NK-92 (cell line): ENCODE data around the gene RXFP2.

Source experiments
- DNase-seq: peaks from one replicate; lab custom pipeline; 2025; ENCODE audit not compliant: unreplicated experiment; lab: John Stamatoyannopoulos, UW

The RXFP2 gene

GRCh38 chr13:31767175-31767900 is 28.0 kb downstream of the RXFP2 start:
- DNase-seq, result no peak

- DNase-seq, result no peak
These were observed 29.0 kb downstream of the RXFP2 start for GRCh38 chr13:31768351-31768750.

- no peak for DNase-seq
These were observed 30.2 kb downstream of the RXFP2 start for GRCh38 chr13:31769575-31769974.

GRCh38 chr13:31772231-31772630 is 32.9 kb downstream of the RXFP2 start:
- no peak for DNase-seq

- DNase-seq, result no peak
These were observed 34.2 kb downstream of the RXFP2 start for GRCh38 chr13:31773538-31773937.

GRCh38 chr13:31774186-31774750 is 34.9 kb downstream of the RXFP2 start:
- no peak for DNase-seq

- no peak for DNase-seq
These were observed 35.8 kb downstream of the RXFP2 start for GRCh38 chr13:31775148-31775547.

- DNase-seq, result no peak
These were observed 36.4 kb downstream of the RXFP2 start for GRCh38 chr13:31775686-31776085.

GRCh38 chr13:31781064-31781463 is 41.7 kb downstream of the RXFP2 start:
- DNase-seq, result no peak

GRCh38 chr13:31786011-31786410 is 46.7 kb downstream of the RXFP2 start:
- DNase-seq, result no peak

GRCh38 chr13:31790992-31791391 is 51.7 kb downstream of the RXFP2 start:
- no peak for DNase-seq

GRCh38 chr13:31793246-31793645 is 53.9 kb downstream of the RXFP2 start:
- DNase-seq, result no peak

GRCh38 chr13:31794452-31794851 is 55.1 kb downstream of the RXFP2 start:
- DNase-seq, result no peak

- DNase-seq, result no peak
These were observed 57.9 kb downstream of the RXFP2 start for GRCh38 chr13:31797154-31797775.

- no peak for DNase-seq
These were observed 58.9 kb downstream of the RXFP2 start for GRCh38 chr13:31798189-31798588.

GRCh38 chr13:31801088-31801487 is 61.8 kb downstream of the RXFP2 start:
- DNase-seq, result no peak

GRCh38 chr13:31803311-31803710 is 64.0 kb downstream of the RXFP2 start:
- no peak for DNase-seq

GRCh38 chr13:31805841-31806240 is 66.5 kb downstream of the RXFP2 start:
- no peak for DNase-seq

GRCh38 chr13:31807090-31807541 is 67.8 kb downstream of the RXFP2 start:
- DNase-seq, result no peak

GRCh38 chr13:31814536-31814935 is 75.2 kb downstream of the RXFP2 start:
- DNase-seq, result no peak

GRCh38 chr13:31815361-31816144 is 76.2 kb downstream of the RXFP2 start:
- DNase-seq, result no peak

GRCh38 chr13:31818236-31818635 is 78.9 kb downstream of the RXFP2 start:
- DNase-seq, result no peak
